HCT116 (cell line): ENCODE results near the gene SORCS2. TPM values are rescaled to one million over a fixed set of nuclear protein-coding genes. Genes with fewer than 3 reads are reported as not detected.

Experiments
- ATAC-seq: fragments of 200-7000 bp; cut with Tn5 transposase; 2 replicates; pipeline ENCODE4 v1.9.1; 2020; ENCODE audit warnings: mild to moderate bottlenecking, moderate library complexity
- BruUV-seq: library from RNA; stranded (reverse); fragments of 400-500 nt; replicated peaks from 2 replicates; lab custom pipeline; 2021; lab: Mats Ljungman, UMichigan
- CTCF ChIA-PET: fragments of 300-600 bp; sonication (Branson Sonifier 250); formaldehyde crosslinking; loops from one replicate; lab custom pipeline; 2021; ENCODE audit warnings: antibody characterized with exemption; lab: Charles Lee
- POLR2A ChIA-PET: fragments of 300-600, 350-600 bp; sonication (Branson Sonifier 250); formaldehyde crosslinking; loops from one replicate; lab custom pipeline; 2021; ENCODE audit warnings: antibody characterized with exemption; lab: Charles Lee
- RAD21 ChIA-PET, 2 experiments: fragments of 300-600 bp; sonication (Branson Sonifier 250); formaldehyde crosslinking; loops; one replicate each; lab custom pipeline; 2023; ENCODE audit warnings: low total read pairs in 2 of 2; ENCODE audit not compliant: uncharacterized antibody in 2 of 2, unreplicated experiment in 2 of 2, low non-redundant PET in 1 of 2; lab: Charles Lee
- DNase-seq: peaks from one replicate; pipeline ENCODE4 v3.0.0-alpha.2; 2010; ENCODE audit warnings: low read depth, low spot score
- H2AFZ ChIP-seq: fragments of 200-600 bp; shearing (Covaris generic), sonication (generic); 2 replicates; pipeline ENCODE4 v1.6.1; 2017; ENCODE audit warnings: low read depth, mixed run types, mixed read lengths, antibody characterized with exemption, low read length; ENCODE audit not compliant: poor library complexity, severe bottlenecking
- H3K27ac ChIP-seq: 2 replicates; pipeline ENCODE4 v1.5.1; 2012; ENCODE audit warnings: low read depth, low read length
- H3K27me3 ChIP-seq: fragments of 200-600 bp; sonication (generic); 2 replicates; pipeline ENCODE4 v1.6.1; 2016; ENCODE audit warnings: mixed run types, low read length, mixed read lengths; ENCODE audit not compliant: insufficient read depth
- H3K36me3 ChIP-seq, 2 experiments: fragments of 200-500 bp in 1 of 2; fragments of 200-600 bp in 1 of 2; sonication (Bioruptor generic) in 1 of 2; sonication (generic) in 1 of 2; 2 replicates each; pipeline versions ENCODE4 v1.5.1 to v1.6.1; 2014 to 2016; ENCODE audit warnings: low read length in 2 of 2, inconsistent platforms in 1 of 2, mixed read lengths in 1 of 2, mixed run types in 1 of 2; ENCODE audit not compliant: insufficient read depth in 2 of 2, control insufficient read depth in 1 of 2
- H3K4me1 ChIP-seq, 2 experiments: fragments of 200-600 bp in 1 of 2; sonication (generic) in 1 of 2; 2 replicates each; pipeline versions ENCODE4 v1.5.1 to v1.6.1; 2012 to 2017; ENCODE audit warnings: low read length in 2 of 2, inconsistent platforms in 1 of 2, mild to moderate bottlenecking in 1 of 2, mixed read lengths in 1 of 2, mixed run types in 1 of 2, moderate library complexity in 1 of 2; ENCODE audit not compliant: insufficient read depth in 2 of 2, control insufficient read depth in 1 of 2
- H3K4me2 ChIP-seq: fragments of 200-600 bp; sonication (generic); 2 replicates; pipeline ENCODE4 v1.6.1; 2017; ENCODE audit warnings: mixed run types, low read length, mixed read lengths
- H3K4me3 ChIP-seq, 2 experiments: fragments of 200-600 bp in 1 of 2; sonication (generic) in 1 of 2; replicated peaks in 1 of 2; 2 replicates each; pipeline ENCODE4 v1.5.1; 2011 to 2016; ENCODE audit warnings: low read length in 2 of 2, control low read depth in 1 of 2, low read depth in 1 of 2, mild to moderate bottlenecking in 1 of 2, mixed read lengths in 1 of 2, mixed run types in 1 of 2
- H3K79me2 ChIP-seq: fragments of 200-600 bp; sonication (generic); 2 replicates; pipeline ENCODE4 v1.6.1; 2017; ENCODE audit warnings: mild to moderate bottlenecking, mixed run types, low read length, moderate library complexity, mixed read lengths; ENCODE audit not compliant: insufficient read depth
- H3K9ac ChIP-seq: fragments of 200-600 bp; sonication (generic); 2 replicates; pipeline ENCODE4 v1.6.1; 2016; ENCODE audit warnings: low read length, mixed read lengths
- H3K9me2 ChIP-seq: fragments of 200-600 bp; sonication (generic), shearing (Covaris generic); 2 replicates; pipeline ENCODE4 v1.6.1; 2017; ENCODE audit warnings: mixed run types, mild to moderate bottlenecking, moderate library complexity; ENCODE audit not compliant: insufficient read depth
- H3K9me3 ChIP-seq, 2 experiments: fragments of 200-500 bp in 1 of 2; fragments of 200-600 bp in 1 of 2; sonication (Bioruptor generic) in 1 of 2; sonication (generic) in 1 of 2; 2 replicates each; pipeline ENCODE4 v1.6.1; 2014 to 2017; ENCODE audit warnings: low read length in 2 of 2, mixed read lengths in 2 of 2, inconsistent platforms in 1 of 2, low read depth in 1 of 2, mild to moderate bottlenecking in 1 of 2, mixed run types in 1 of 2, moderate library complexity in 1 of 2; ENCODE audit not compliant: control insufficient read depth in 1 of 2, insufficient read depth in 1 of 2
- H4K20me1 ChIP-seq: fragments of 200-600 bp; sonication (generic), shearing (Covaris generic); 2 replicates; pipeline ENCODE4 v1.6.1; 2017; ENCODE audit warnings: mixed run types, mild to moderate bottlenecking, moderate library complexity; ENCODE audit not compliant: insufficient read depth
- ATF3 ChIP-seq: IDR thresholded peaks from 2 replicates; pipeline ENCODE4 v1.6.1; 2012
- CEBPB ChIP-seq: IDR thresholded peaks from 2 replicates; pipeline ENCODE4 v1.6.1; 2012; ENCODE audit warnings: low read depth
- EGR1 ChIP-seq: IDR thresholded peaks from 2 replicates; pipeline ENCODE4 v1.6.1; 2012; ENCODE audit warnings: low read depth
- ELF1 ChIP-seq: IDR thresholded peaks from 2 replicates; pipeline ENCODE4 v1.6.1; 2012; ENCODE audit warnings: low read depth, borderline replicate concordance
- EZH2 ChIP-seq: fragments of 200-600 bp; sonication (generic); IDR thresholded peaks from 2 replicates; pipeline ENCODE4 v1.6.1; 2017; ENCODE audit warnings: antibody characterized with exemption, mixed run types
- EZH2phosphoT487 ChIP-seq: fragments of 200-600 bp; IDR thresholded peaks from 2 replicates; pipeline ENCODE4 v1.6.1; 2018; ENCODE audit warnings: antibody characterized with exemption, borderline replicate concordance
- FOSL1 ChIP-seq: IDR thresholded peaks from 2 replicates; pipeline ENCODE4 v1.6.1; 2012; ENCODE audit warnings: low read depth
- RAD21 ChIP-seq: IDR thresholded peaks from 2 replicates; pipeline ENCODE4 v1.6.1; 2012; ENCODE audit warnings: low read depth, mild to moderate bottlenecking
- SIN3A ChIP-seq: IDR thresholded peaks from 2 replicates; pipeline ENCODE4 v1.6.1; 2012; ENCODE audit warnings: low read depth
- SP1 ChIP-seq: IDR thresholded peaks from 2 replicates; pipeline ENCODE4 v1.6.1; 2012; ENCODE audit warnings: low read depth
- SRF ChIP-seq: IDR thresholded peaks from 2 replicates; pipeline ENCODE4 v1.6.1; 2012; ENCODE audit warnings: low read depth
- YY1 ChIP-seq: IDR thresholded peaks from 2 replicates; pipeline ENCODE4 v1.6.1; 2011; ENCODE audit warnings: low read length, low read depth, moderate library complexity, mild to moderate bottlenecking; ENCODE audit not compliant: insufficient replicate concordance; ENCODE audit errors: extremely low read depth
- intact Hi-C: fragments of 100-400 bp; cut with micrococcal nuclease; formaldehyde crosslinking; loops from 2 replicates; pipeline ENCODE4 v1.10.0; 2022
- total RNA-seq: library from RNA; stranded (reverse); gene quantifications from one replicate; pipeline ENCODE4 v1.2.1, GENCODE V29; 2021; ENCODE audit not compliant: unreplicated experiment
- TF ChIP-seq, protein P1 (sequence below): IDR thresholded peaks from 2 replicates; pipeline ENCODE4 v1.6.1; 2011; ENCODE audit warnings: mild to moderate bottlenecking, low read length, moderate library complexity; ENCODE audit not compliant: insufficient replicate concordance; ENCODE audit errors: extremely low read depth
- TF ChIP-seq, protein P2 (sequence below), 3 experiments: fragments of 200-600 bp in 1 of 3; sonication (generic) in 1 of 3; IDR thresholded peaks in 2 of 3; conservative IDR thresholded peaks in 1 of 3; 2 replicates each; pipeline ENCODE4 v1.5.1; 2012 to 2017; ENCODE audit warnings: low read depth in 2 of 3, low read length in 2 of 3, antibody characterized with exemption in 1 of 3, borderline replicate concordance in 1 of 3, control low read depth in 1 of 3, mild to moderate bottlenecking in 1 of 3, mixed read lengths in 1 of 3, mixed run types in 1 of 3, moderate library complexity in 1 of 3; ENCODE audit not compliant: insufficient read depth in 1 of 3
- TF ChIP-seq, protein P3 (sequence below): IDR thresholded peaks from 2 replicates; pipeline ENCODE4 v1.6.1; 2012; ENCODE audit warnings: low read depth

SORCS2 gene
- total RNA-seq, 1 experiment from 2014 or later = 0.37 TPM

- H3K36me3 ChIP-seq = no peaks in the 10 kb centered on the region
- no peak overlapping the region for H3K4me2 ChIP-seq
- POLR2A ChIA-PET = no interaction called here
- ATAC-seq (no peak), DNase-seq (no peak)
- no peaks in the 10 kb centered on the region for H3K79me2 ChIP-seq
- H3K27me3 ChIP-seq = no peaks in the 10 kb centered on the region
- no peak overlapping the region for H3K9ac ChIP-seq
- H3K27ac ChIP-seq = no peak overlapping the region
- no peak for TF ChIP-seq EZH2
- TF ChIP-seq YY1 = no peak
- TF ChIP-seq, protein P1, sequence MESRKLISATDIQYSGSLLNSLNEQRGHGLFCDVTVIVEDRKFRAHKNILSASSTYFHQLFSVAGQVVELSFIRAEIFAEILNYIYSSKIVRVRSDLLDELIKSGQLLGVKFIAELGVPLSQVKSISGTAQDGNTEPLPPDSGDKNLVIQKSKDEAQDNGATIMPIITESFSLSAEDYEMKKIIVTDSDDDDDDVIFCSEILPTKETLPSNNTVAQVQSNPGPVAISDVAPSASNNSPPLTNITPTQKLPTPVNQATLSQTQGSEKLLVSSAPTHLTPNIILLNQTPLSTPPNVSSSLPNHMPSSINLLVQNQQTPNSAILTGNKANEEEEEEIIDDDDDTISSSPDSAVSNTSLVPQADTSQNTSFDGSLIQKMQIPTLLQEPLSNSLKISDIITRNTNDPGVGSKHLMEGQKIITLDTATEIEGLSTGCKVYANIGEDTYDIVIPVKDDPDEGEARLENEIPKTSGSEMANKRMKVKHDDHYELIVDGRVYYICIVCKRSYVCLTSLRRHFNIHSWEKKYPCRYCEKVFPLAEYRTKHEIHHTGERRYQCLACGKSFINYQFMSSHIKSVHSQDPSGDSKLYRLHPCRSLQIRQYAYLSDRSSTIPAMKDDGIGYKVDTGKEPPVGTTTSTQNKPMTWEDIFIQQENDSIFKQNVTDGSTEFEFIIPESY = no peak
- TF ChIP-seq, protein P2, sequence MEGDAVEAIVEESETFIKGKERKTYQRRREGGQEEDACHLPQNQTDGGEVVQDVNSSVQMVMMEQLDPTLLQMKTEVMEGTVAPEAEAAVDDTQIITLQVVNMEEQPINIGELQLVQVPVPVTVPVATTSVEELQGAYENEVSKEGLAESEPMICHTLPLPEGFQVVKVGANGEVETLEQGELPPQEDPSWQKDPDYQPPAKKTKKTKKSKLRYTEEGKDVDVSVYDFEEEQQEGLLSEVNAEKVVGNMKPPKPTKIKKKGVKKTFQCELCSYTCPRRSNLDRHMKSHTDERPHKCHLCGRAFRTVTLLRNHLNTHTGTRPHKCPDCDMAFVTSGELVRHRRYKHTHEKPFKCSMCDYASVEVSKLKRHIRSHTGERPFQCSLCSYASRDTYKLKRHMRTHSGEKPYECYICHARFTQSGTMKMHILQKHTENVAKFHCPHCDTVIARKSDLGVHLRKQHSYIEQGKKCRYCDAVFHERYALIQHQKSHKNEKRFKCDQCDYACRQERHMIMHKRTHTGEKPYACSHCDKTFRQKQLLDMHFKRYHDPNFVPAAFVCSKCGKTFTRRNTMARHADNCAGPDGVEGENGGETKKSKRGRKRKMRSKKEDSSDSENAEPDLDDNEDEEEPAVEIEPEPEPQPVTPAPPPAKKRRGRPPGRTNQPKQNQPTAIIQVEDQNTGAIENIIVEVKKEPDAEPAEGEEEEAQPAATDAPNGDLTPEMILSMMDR (IDR thresholded peaks at IDR 0.05 in 2 of 3, conservative IDR thresholded peaks at IDR 0.05 in 1 of 3; ENCODE audit: borderline replicate concordance in 1 of 3, insufficient read depth in 1 of 3, low read depth in 2 of 3, low read length in 2 of 3) = no peak
- no peak for TF ChIP-seq SRF
- TF ChIP-seq, protein P3, sequence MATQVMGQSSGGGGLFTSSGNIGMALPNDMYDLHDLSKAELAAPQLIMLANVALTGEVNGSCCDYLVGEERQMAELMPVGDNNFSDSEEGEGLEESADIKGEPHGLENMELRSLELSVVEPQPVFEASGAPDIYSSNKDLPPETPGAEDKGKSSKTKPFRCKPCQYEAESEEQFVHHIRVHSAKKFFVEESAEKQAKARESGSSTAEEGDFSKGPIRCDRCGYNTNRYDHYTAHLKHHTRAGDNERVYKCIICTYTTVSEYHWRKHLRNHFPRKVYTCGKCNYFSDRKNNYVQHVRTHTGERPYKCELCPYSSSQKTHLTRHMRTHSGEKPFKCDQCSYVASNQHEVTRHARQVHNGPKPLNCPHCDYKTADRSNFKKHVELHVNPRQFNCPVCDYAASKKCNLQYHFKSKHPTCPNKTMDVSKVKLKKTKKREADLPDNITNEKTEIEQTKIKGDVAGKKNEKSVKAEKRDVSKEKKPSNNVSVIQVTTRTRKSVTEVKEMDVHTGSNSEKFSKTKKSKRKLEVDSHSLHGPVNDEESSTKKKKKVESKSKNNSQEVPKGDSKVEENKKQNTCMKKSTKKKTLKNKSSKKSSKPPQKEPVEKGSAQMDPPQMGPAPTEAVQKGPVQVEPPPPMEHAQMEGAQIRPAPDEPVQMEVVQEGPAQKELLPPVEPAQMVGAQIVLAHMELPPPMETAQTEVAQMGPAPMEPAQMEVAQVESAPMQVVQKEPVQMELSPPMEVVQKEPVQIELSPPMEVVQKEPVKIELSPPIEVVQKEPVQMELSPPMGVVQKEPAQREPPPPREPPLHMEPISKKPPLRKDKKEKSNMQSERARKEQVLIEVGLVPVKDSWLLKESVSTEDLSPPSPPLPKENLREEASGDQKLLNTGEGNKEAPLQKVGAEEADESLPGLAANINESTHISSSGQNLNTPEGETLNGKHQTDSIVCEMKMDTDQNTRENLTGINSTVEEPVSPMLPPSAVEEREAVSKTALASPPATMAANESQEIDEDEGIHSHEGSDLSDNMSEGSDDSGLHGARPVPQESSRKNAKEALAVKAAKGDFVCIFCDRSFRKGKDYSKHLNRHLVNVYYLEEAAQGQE = no peak
- no peak for TF ChIP-seq FOSL1
- no peak for TF ChIP-seq EZH2phosphoT487
- no peak for TF ChIP-seq SIN3A
- TF ChIP-seq SP1 = no peak
- TF ChIP-seq CEBPB = no peak
- no peak for TF ChIP-seq RAD21
- no peak for TF ChIP-seq ATF3
- no peak for TF ChIP-seq EGR1
- no peak for TF ChIP-seq ELF1
- TF ChIP-seq, all 23 proteins: peak for 0
- intact Hi-C loops = no loop called here
- Histone ChIP-seq H3K4me3 (no peak overlapping the region), H3K9me3 (no peaks in the 10 kb centered on the region), H2AFZ (no peak overlapping the region), H3K4me1 (no peaks in the 10 kb centered on the region), H4K20me1 (no peaks in the 10 kb centered on the region), H3K9me2 (no peaks in the 10 kb centered on the region)
- CTCF ChIA-PET = no interaction called here
- RAD21 ChIA-PET = no interaction called here
- no TSS peak for BruUV-seq
These were observed 543.6 kb downstream of the SORCS2 start for GRCh38 chr4:7735961-7736360.
